IMR-90 (cell line): ENCODE data around the gene SPACA7. TPM values are rescaled to one million over a fixed set of nuclear protein-coding genes. Genes with fewer than 3 reads are reported as not detected.

ENCODE experiments used
- ATAC-seq: fragments of 200-7000 bp; cut with Tn5 transposase; 2 replicates; pipeline ENCODE4 v1.9.1; 2020; ENCODE audit warnings: low read depth, mild to moderate bottlenecking, moderate library complexity
- BruUV-seq: library from RNA; stranded (reverse); fragments of 400-500 nt; replicated peaks from 2 replicates; lab custom pipeline; 2021; lab: Mats Ljungman, UMichigan
- CTCF ChIA-PET: fragments of 300-600 bp; formaldehyde crosslinking; extraction: SDS; loops from one replicate; lab custom pipeline; 2021; ENCODE audit warnings: antibody characterized with exemption; lab: Yijun Ruan, JAX
- POLR2A ChIA-PET: fragments of 300-600 bp; sonication (Branson Sonifier 250); formaldehyde crosslinking; loops from one replicate; lab custom pipeline; 2022; ENCODE audit warnings: antibody characterized with exemption; ENCODE audit not compliant: unreplicated experiment; lab: Charles Lee
- DNase-seq: peaks from one replicate; pipeline ENCODE4 v3.0.0; 2013
- H2AFZ ChIP-seq: replicated peaks from 2 replicates; pipeline ENCODE3; 2013; ENCODE audit warnings: low read length, mild to moderate bottlenecking; ENCODE audit not compliant: poor library complexity
- H2AK5ac ChIP-seq: 2 replicates; pipeline ENCODE4 v1.6.1; 2013; ENCODE audit warnings: low read depth, low read length, inconsistent platforms
- H2AK9ac ChIP-seq: replicated peaks from 2 replicates; pipeline ENCODE3; 2013; ENCODE audit warnings: mild to moderate bottlenecking, low read depth, low read length, moderate library complexity; ENCODE audit not compliant: poor library complexity
- H2BK120ac ChIP-seq: 2 replicates; pipeline ENCODE4 v1.6.1; 2013; ENCODE audit warnings: low read depth, low read length, inconsistent platforms
- H2BK15ac ChIP-seq: 3 replicates; pipeline ENCODE4 v1.6.1; 2013; ENCODE audit warnings: low read depth, low read length, inconsistent platforms
- H2BK20ac ChIP-seq: 2 replicates; pipeline ENCODE4 v1.6.1; 2013; ENCODE audit warnings: low read depth, mild to moderate bottlenecking, inconsistent platforms, low read length, moderate library complexity
- H2BK5ac ChIP-seq: 2 replicates; pipeline ENCODE4 v1.6.1; 2013; ENCODE audit warnings: mild to moderate bottlenecking, low read depth, low read length, inconsistent platforms; ENCODE audit not compliant: poor library complexity, severe bottlenecking
- H3K14ac ChIP-seq: replicated peaks from 2 replicates; pipeline ENCODE4 v1.6.1; 2013; ENCODE audit warnings: low read depth, low read length, inconsistent platforms
- H3K18ac ChIP-seq: 2 replicates; pipeline ENCODE4 v1.6.1; 2013; ENCODE audit warnings: low read depth, low read length, control low read depth
- H3K23ac ChIP-seq: 2 replicates; pipeline ENCODE4 v1.6.1; 2013; ENCODE audit warnings: low read depth, low read length, inconsistent platforms
- H3K27ac ChIP-seq: 2 replicates; pipeline ENCODE4 v1.5.1; 2013; ENCODE audit warnings: mild to moderate bottlenecking, control low read depth, low read length; ENCODE audit not compliant: insufficient read depth
- H3K27me3 ChIP-seq: 2 replicates; pipeline ENCODE4 v1.6.1; 2013; ENCODE audit warnings: low read length; ENCODE audit not compliant: control insufficient read depth, insufficient read depth
- H3K36me3 ChIP-seq: 2 replicates; pipeline ENCODE4 v1.6.1; 2013; ENCODE audit warnings: low read length, mixed read lengths; ENCODE audit not compliant: control insufficient read depth, insufficient read depth
- H3K4ac ChIP-seq: 2 replicates; pipeline ENCODE4 v1.6.1; 2013; ENCODE audit warnings: low read depth, low read length, inconsistent platforms
- H3K4me1 ChIP-seq: 2 replicates; pipeline ENCODE4 v1.6.1; 2013; ENCODE audit warnings: low read length, mixed read lengths; ENCODE audit not compliant: control insufficient read depth, insufficient read depth
- H3K4me2 ChIP-seq: 2 replicates; pipeline ENCODE4 v1.6.1; 2013; ENCODE audit warnings: low read depth, mild to moderate bottlenecking, control low read depth, low read length, moderate library complexity
- H3K4me3 ChIP-seq: 2 replicates; pipeline ENCODE4 v1.5.1; 2013; ENCODE audit warnings: low read depth, mild to moderate bottlenecking, control low read depth, low read length, moderate library complexity; ENCODE audit not compliant: insufficient read depth
- H3K56ac ChIP-seq: 2 replicates; pipeline ENCODE4 v1.6.1; 2013; ENCODE audit warnings: low read length, inconsistent platforms; ENCODE audit not compliant: insufficient read depth; ENCODE audit errors: extremely low read depth
- H3K79me1 ChIP-seq, 2 experiments: 2 replicates each; pipeline ENCODE4 v1.6.1; 2013; ENCODE audit warnings: low read length in 2 of 2, inconsistent platforms in 1 of 2, low read depth in 1 of 2
- H3K9ac ChIP-seq: 2 replicates; pipeline ENCODE4 v1.6.1; 2013; ENCODE audit warnings: low read depth, low read length, control low read depth
- H3K9me1 ChIP-seq: 2 replicates; pipeline ENCODE4 v1.6.1; 2013; ENCODE audit warnings: low read length, inconsistent platforms; ENCODE audit not compliant: insufficient read depth
- H3K9me3 ChIP-seq: 2 replicates; pipeline ENCODE4 v1.6.1; 2013; ENCODE audit warnings: low read length; ENCODE audit not compliant: control insufficient read depth, insufficient read depth
- H4K20me1 ChIP-seq: 2 replicates; pipeline ENCODE4 v1.6.1; 2013; ENCODE audit warnings: low read length, inconsistent platforms; ENCODE audit not compliant: insufficient read depth
- H4K5ac ChIP-seq: 2 replicates; pipeline ENCODE4 v1.6.1; 2013; ENCODE audit warnings: mild to moderate bottlenecking, low read depth, low read length, control low read depth
- H4K8ac ChIP-seq, 2 experiments: 2 replicates each; pipeline ENCODE4 v1.6.1; 2013; ENCODE audit warnings: low read depth in 2 of 2, low read length in 2 of 2, control low read depth in 1 of 2, inconsistent platforms in 1 of 2
- H4K91ac ChIP-seq: 2 replicates; pipeline ENCODE4 v1.6.1; 2013; ENCODE audit warnings: low read depth, low read length, inconsistent platforms; ENCODE audit not compliant: insufficient read depth
- BHLHE40 ChIP-seq: fragments of 150-350 bp; IDR thresholded peaks from 2 replicates; pipeline ENCODE4 v1.6.1; 2016; ENCODE audit warnings: mild to moderate bottlenecking, low read depth, low read length
- CEBPB ChIP-seq: IDR thresholded peaks from 2 replicates; pipeline ENCODE4 v1.6.1; 2012; ENCODE audit warnings: low read depth, low read length, improper control_type of control experiment
- CHD1 ChIP-seq: IDR thresholded peaks from 2 replicates; pipeline ENCODE4 v1.6.1; 2012; ENCODE audit warnings: low read depth, low read length, improper control_type of control experiment
- FOS ChIP-seq: fragments of 150-350 bp; IDR thresholded peaks from 2 replicates; pipeline ENCODE4 v1.6.1; 2016; ENCODE audit warnings: low read depth, low read length
- MAFK ChIP-seq: IDR thresholded peaks from 2 replicates; pipeline ENCODE4 v1.6.1; 2012; ENCODE audit warnings: low read depth, low read length, improper control_type of control experiment
- MAZ ChIP-seq: IDR thresholded peaks from 2 replicates; pipeline ENCODE4 v1.6.1; 2012; ENCODE audit warnings: low read depth, mild to moderate bottlenecking, low read length, improper control_type of control experiment, moderate library complexity, borderline replicate concordance
- MXI1 ChIP-seq: IDR thresholded peaks from 2 replicates; pipeline ENCODE4 v1.6.1; 2012; ENCODE audit warnings: low read depth, mild to moderate bottlenecking, low read length, moderate library complexity, borderline replicate concordance
- NFE2L2 ChIP-seq: fragments of 150-350 bp; IDR thresholded peaks from 2 replicates; pipeline ENCODE4 v1.6.1; 2016; ENCODE audit warnings: low read depth, mild to moderate bottlenecking, low read length
- POLR2A ChIP-seq: IDR thresholded peaks from 2 replicates; pipeline ENCODE4 v1.6.1; 2012; ENCODE audit warnings: mild to moderate bottlenecking, low read depth, low read length
- RAD21 ChIP-seq: IDR thresholded peaks from 2 replicates; pipeline ENCODE4 v1.6.1; 2012; ENCODE audit warnings: low read length, improper control_type of control experiment
- RCOR1 ChIP-seq: IDR thresholded peaks from 2 replicates; pipeline ENCODE4 v1.6.1; 2012; ENCODE audit warnings: mild to moderate bottlenecking, low read length, improper control_type of control experiment; ENCODE audit not compliant: insufficient replicate concordance
- SMC3 ChIP-seq: fragments of 150-350 bp; IDR thresholded peaks from 2 replicates; pipeline ENCODE4 v1.6.1; 2016; ENCODE audit warnings: low read depth, mild to moderate bottlenecking, antibody characterized with exemption, low read length, moderate library complexity
- WGBS, 2 experiments: methylation state at CpG; one replicate each; pipeline versions ENCODE4 v1.1.5 to v1.1.7; 2013; ENCODE audit warnings: missing lambda C conversion rate in 2 of 2; ENCODE audit not compliant: insufficient read length in 1 of 2; ENCODE audit errors: extremely low coverage in 2 of 2; 5-methylcytosine and 5-hydroxymethylcytosine counted together
- dilution Hi-C: fragments of 300-500 bp; cut with HindIII; formaldehyde crosslinking; loops from one replicate; pipeline ENCODE4 v1.14.3; 2018; ENCODE audit warnings: low sequenced_read_pairs; ENCODE audit not compliant: unreplicated experiment
- in situ Hi-C: fragments of 300-500 bp; cut with MboI; formaldehyde crosslinking; loops from 3 replicates; pipeline ENCODE4 v1.14.3; 2019; ENCODE audit warnings: low sequenced_read_pairs, inconsistent platforms, mixed read lengths
- intact Hi-C: fragments of 100-400 bp; cut with micrococcal nuclease; formaldehyde crosslinking; loops from 2 replicates; pipeline ENCODE4 v1.10.0; 2022
- polyA plus RNA-seq, 3 experiments: library from polyadenylated mRNA; depleted of rRNA; stranded (reverse); fragments of >200 nt; gene quantifications; 2 replicates each; pipeline ENCODE4 v1.2.3, GENCODE V29; 2012; ENCODE audit warnings: low replicate concordance in 1 of 3
- total RNA-seq: library from RNA; depleted of rRNA; stranded (reverse); fragments of >200 nt; gene quantifications from 2 replicates; pipeline ENCODE4 v1.2.3, GENCODE V29; 2012
- TF ChIP-seq, protein P1 (sequence below): fragments of 150-350 bp; IDR thresholded peaks from 2 replicates; pipeline ENCODE4 v1.6.1; 2017; ENCODE audit warnings: mild to moderate bottlenecking, antibody characterized with exemption, low read length, low read depth
- TF ChIP-seq, protein P2 (sequence below): fragments of 150-350 bp; IDR thresholded peaks from 2 replicates; pipeline ENCODE4 v1.6.1; 2016; ENCODE audit warnings: low read depth, mild to moderate bottlenecking, low read length, moderate library complexity, borderline replicate concordance

SPACA7 gene
- total and polyA plus RNA-seq, 2 of the 4 experiments (the other 2 are of a cell fraction) = not detected

DNA sequence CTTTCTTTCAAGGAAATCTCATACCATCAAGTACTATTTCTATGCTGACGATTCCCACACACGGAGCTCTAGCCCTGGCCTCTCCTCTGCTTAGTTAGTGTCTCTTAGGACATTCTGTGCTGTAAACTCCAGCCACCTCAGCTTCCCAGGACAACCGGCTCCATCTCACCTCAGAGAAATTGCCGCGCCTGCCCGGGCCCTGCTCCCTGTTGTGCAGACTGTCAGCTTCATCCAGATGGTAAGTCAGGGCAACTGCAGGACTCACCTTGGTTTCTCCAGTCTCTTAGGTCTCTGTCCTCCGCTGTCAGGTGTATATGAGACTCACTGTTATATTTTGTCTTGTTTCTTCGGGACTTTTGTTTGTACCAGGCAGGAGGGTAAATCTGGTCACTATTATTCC is 98.7 kb downstream of the SPACA7 start:
- Histone ChIP-seq H4K5ac (no peak overlapping the region), H2BK15ac (no peak overlapping the region), H2AFZ (no peak overlapping the region), H3K36me3 (no peaks in the 10 kb centered on the region), H4K20me1 (no peaks in the 10 kb centered on the region), H3K4me2 (no peak overlapping the region), H3K14ac (no peak overlapping the region), H3K27me3 (no peaks in the 10 kb centered on the region), H3K56ac (no peak overlapping the region), H3K9me3 (no peaks in the 10 kb centered on the region), H3K9me1 (no peaks in the 10 kb centered on the region), H3K4ac (no peak overlapping the region), H2BK20ac (no peak overlapping the region), H2AK9ac (no peak overlapping the region), H3K27ac (no peak overlapping the region), H2BK5ac (no peak overlapping the region), H3K9ac (no peak overlapping the region), H3K4me3 (no peak overlapping the region), H3K79me1 (no peaks in the 10 kb centered on the region), H3K4me1 (no peaks in the 10 kb centered on the region), H3K23ac (no peak overlapping the region), H4K91ac (no peak overlapping the region), H4K8ac (no peak overlapping the region), H2AK5ac (no peak overlapping the region), H2BK120ac (no peak overlapping the region), H3K18ac (no peak overlapping the region)
- no TSS peak for BruUV-seq
- dilution Hi-C loops = no loop called here
- ATAC-seq (no peak), DNase-seq (no peak)
- intact Hi-C loops = no loop called here
- CTCF ChIA-PET = no interaction called here
- POLR2A ChIA-PET = no interaction called here
- in situ Hi-C loops = no loop called here
- 83% methylated on average over 2 of the region's 8 CpGs; no CpG with 5 or more reads in 1 of the 2 experiments for WGBS, 2 experiments
- TF ChIP-seq MXI1 = no peak
- TF ChIP-seq BHLHE40 = no peak
- no peak for TF ChIP-seq CEBPB
- no peak for TF ChIP-seq MAZ
- TF ChIP-seq SMC3 = no peak
- TF ChIP-seq, protein P1, sequence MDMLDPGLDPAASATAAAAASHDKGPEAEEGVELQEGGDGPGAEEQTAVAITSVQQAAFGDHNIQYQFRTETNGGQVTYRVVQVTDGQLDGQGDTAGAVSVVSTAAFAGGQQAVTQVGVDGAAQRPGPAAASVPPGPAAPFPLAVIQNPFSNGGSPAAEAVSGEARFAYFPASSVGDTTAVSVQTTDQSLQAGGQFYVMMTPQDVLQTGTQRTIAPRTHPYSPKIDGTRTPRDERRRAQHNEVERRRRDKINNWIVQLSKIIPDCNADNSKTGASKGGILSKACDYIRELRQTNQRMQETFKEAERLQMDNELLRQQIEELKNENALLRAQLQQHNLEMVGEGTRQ = no peak
- no peak for TF ChIP-seq CHD1
- TF ChIP-seq MAFK = no peak
- TF ChIP-seq, protein P2, sequence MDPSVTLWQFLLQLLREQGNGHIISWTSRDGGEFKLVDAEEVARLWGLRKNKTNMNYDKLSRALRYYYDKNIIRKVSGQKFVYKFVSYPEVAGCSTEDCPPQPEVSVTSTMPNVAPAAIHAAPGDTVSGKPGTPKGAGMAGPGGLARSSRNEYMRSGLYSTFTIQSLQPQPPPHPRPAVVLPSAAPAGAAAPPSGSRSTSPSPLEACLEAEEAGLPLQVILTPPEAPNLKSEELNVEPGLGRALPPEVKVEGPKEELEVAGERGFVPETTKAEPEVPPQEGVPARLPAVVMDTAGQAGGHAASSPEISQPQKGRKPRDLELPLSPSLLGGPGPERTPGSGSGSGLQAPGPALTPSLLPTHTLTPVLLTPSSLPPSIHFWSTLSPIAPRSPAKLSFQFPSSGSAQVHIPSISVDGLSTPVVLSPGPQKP = no peak
- no peak for TF ChIP-seq POLR2A
- TF ChIP-seq NFE2L2 = no peak
- no peak for TF ChIP-seq RAD21
- TF ChIP-seq RCOR1 = no peak
- TF ChIP-seq FOS = no peak
